Right lobe of liver (tissue), 6 donors: ENCODE results near the gene ITPR3. TPM values are rescaled to one million over a fixed set of nuclear protein-coding genes. Genes with fewer than 3 reads are reported as not detected.
A peak's percentile ranks its signal among the peaks of the same experiment; 100 is the strongest.

Experiments
- ATAC-seq, 4 donors: fragments of 200-7000 bp; cut with Tn5 transposase; one replicate each; pipeline ENCODE4 v1.9.1; 2020; ENCODE audit warnings: mild to moderate bottlenecking in 4 of 4, moderate library complexity in 4 of 4
- DNase-seq, 3 donors: peaks; one replicate each; pipeline ENCODE4 v3.0.0-alpha.2; 2020
- H3K27ac ChIP-seq, 3 donors: fragments of 200-600 bp; one replicate each; pipeline ENCODE4 v1.8.0; 2022
- H3K27me3 ChIP-seq, 2 donors: fragments of 200-600 bp; one replicate each; pipeline ENCODE4 v1.8.0; 2022
- H3K36me3 ChIP-seq, 4 donors: fragments of 200-600 bp; sonication (generic) in 1 of 4; one replicate each; pipeline versions ENCODE4 v1.5.1 to v1.8.0; 2017 to 2022; ENCODE audit warnings: control low read depth in 1 of 4
- H3K4me1 ChIP-seq, 4 donors: fragments of 200-600 bp; sonication (generic) in 1 of 4; one replicate each; pipeline versions ENCODE4 v1.5.1 to v1.8.0; 2017 to 2022; ENCODE audit warnings: control low read depth in 1 of 4
- H3K4me3 ChIP-seq, 3 donors: fragments of 200-600 bp; one replicate each; pipeline ENCODE4 v1.8.0; 2022
- H3K9me3 ChIP-seq, 4 donors: fragments of 200-600 bp; sonication (generic) in 1 of 4; one replicate each; pipeline versions ENCODE4 v1.5.1 to v1.8.0; 2017 to 2022; ENCODE audit warnings: control low read depth in 1 of 4
- POLR2A ChIP-seq: fragments of 450-650 bp; IDR thresholded peaks from one replicate; pipeline ENCODE4 v1.6.1; 2017; ENCODE audit warnings: antibody characterized with exemption, mild to moderate bottlenecking
- WGBS: methylation state at CpG from one replicate; pipeline ENCODE4 v1.1.6; 2018; ENCODE audit warnings: low coverage, low lambda C conversion rate; ENCODE audit not compliant: insufficient coverage; ENCODE audit errors: missing lambda C conversion rate; 5-methylcytosine and 5-hydroxymethylcytosine counted together
- intact Hi-C, 2 donors: fragments of 100-400 bp; cut with DNase I; formaldehyde crosslinking; loops; one replicate each; pipeline versions ENCODE4 v1.11.2 to v1.14.1; 2022
- total RNA-seq, 6 experiments: library from RNA; depleted of rRNA in 2 of 6; stranded (reverse); fragments of >200 nt in 2 of 6; fragmentation: NEBNext Ultra II Directional in 3 of 6; extraction: Animal tissue kit (Norgen Biotek cat#: 25700) in 3 of 6; gene quantifications; one replicate each; pipeline versions ENCODE4 v1.1.0 to v1.2.4, GENCODE V29; 2016 to 2023
- TF ChIP-seq, protein P1 (sequence below), 4 donors: fragments of 200-600 bp in 3 of 4; fragments of 450-650 bp in 1 of 4; IDR thresholded peaks; one replicate each; pipeline versions ENCODE4 v1.5.1 to v1.8.0; 2016 to 2022; ENCODE audit warnings: antibody characterized with exemption in 4 of 4, mild to moderate bottlenecking in 2 of 4
- donor health status: DM: no; HTN: yes; CAD: no.
- donor health status: DM: no; HTN: no; CAD: no.
- donor health status: DM: no; HTN: no; CAD: no.
- donor health status: DM: no; HTN: yes; CAD: no.
- donor health status: DM: no; HTN: yes; CAD: no.

ITPR3 gene
- total RNA-seq, 6 experiments from 2014 or later, result 0.79 to 3.5 (median 1.6) TPM

GRCh38 chr6:33579828-33580714, 41.1 kb upstream of the ITPR3 start, which contains the start of gene BAK1:
TSS of gene BAK1 (minus strand) at chr6:33580276. CDS start at chr6:33577604, 2,672 bp downstream.
- 6% methylated on average over 11 of the region's 24 CpGs for WGBS
- H3K27me3 ChIP-seq, result no peaks in the 10 kb centered on the region

DNA sequence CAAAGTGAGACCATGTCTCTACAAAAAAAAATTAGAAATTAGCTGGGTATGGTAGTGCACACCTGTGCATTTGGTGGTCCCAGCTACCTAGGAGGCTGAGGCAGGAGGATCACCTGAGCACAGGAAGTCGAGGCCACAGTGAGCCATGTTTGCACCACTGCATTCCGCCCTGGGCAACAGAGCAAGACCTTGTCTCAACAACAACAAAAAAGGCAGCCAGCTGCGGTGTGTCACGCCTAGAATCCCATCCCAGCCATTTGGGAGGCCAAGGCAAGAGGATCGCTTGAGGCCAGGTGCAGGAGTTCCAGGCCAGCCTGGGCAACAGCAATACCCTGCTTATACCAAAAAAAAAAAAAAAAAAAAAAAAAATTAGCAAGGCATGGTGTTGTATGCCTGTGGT, 39.9 kb upstream of the ITPR3 start:
- H3K4me1 ChIP-seq, result peaks cover 0 to 9% (median 2%) of the 10 kb centered on the region in 4 donors

More at GRCh38 chr6:33579828-33580714, 41.1 kb upstream of the ITPR3 start, which contains the start of gene BAK1:
- Histone ChIP-seq H3K9me3 (no peaks in the 10 kb centered on the region), H3K4me3 (peak within 1 kb of the TSS; percentile 81 to 84 (median 82)), H3K27ac (peak within 1 kb of the TSS; percentile 64 to 83 (median 73)), H3K4me1 (peaks cover 0 to 9% (median 0%) of the 10 kb centered on the region in 4 donors), H3K36me3 (peaks cover 0 to 6% (median 2%) of the 10 kb centered on the region in 4 donors)
- intact Hi-C loops, result loop anchor here in 1 of 2 donors (10.0 kb wide), 1 partner anchor 185 kb away; no protein-coding TSS in a partner anchor
- peak; percentile 80 for TF ChIP-seq POLR2A
- TF ChIP-seq, protein P1, sequence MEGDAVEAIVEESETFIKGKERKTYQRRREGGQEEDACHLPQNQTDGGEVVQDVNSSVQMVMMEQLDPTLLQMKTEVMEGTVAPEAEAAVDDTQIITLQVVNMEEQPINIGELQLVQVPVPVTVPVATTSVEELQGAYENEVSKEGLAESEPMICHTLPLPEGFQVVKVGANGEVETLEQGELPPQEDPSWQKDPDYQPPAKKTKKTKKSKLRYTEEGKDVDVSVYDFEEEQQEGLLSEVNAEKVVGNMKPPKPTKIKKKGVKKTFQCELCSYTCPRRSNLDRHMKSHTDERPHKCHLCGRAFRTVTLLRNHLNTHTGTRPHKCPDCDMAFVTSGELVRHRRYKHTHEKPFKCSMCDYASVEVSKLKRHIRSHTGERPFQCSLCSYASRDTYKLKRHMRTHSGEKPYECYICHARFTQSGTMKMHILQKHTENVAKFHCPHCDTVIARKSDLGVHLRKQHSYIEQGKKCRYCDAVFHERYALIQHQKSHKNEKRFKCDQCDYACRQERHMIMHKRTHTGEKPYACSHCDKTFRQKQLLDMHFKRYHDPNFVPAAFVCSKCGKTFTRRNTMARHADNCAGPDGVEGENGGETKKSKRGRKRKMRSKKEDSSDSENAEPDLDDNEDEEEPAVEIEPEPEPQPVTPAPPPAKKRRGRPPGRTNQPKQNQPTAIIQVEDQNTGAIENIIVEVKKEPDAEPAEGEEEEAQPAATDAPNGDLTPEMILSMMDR (IDR thresholded peaks at IDR 0.05), result peak; percentile 39 to 68 (median 56)
- peak; percentile 94 to 97 (median 95) for ATAC-seq
- DNase-seq, result peak; percentile 86 to 91 (median 91)

GRCh38 chr6:33583591-33584155, 37.4 kb upstream of the ITPR3 start:
- H3K36me3 ChIP-seq, result no peaks in the 10 kb centered on the region
- DNase-seq (no peak), ATAC-seq (no peak)
- intact Hi-C loops, result loop anchor here in 1 of 2 donors (10.0 kb wide), 1 partner anchor 181 kb away; no protein-coding TSS in a partner anchor
- H3K9me3 ChIP-seq, result no peaks in the 10 kb centered on the region
- H3K4me1 ChIP-seq, result peaks cover 0 to 8% (median 2%) of the 10 kb centered on the region in 4 donors
- no peaks in the 10 kb centered on the region for H3K27me3 ChIP-seq
- no peak for TF ChIP-seq POLR2A
- TF ChIP-seq, protein P1 (IDR thresholded peaks at IDR 0.05), result peak in 1 of 4 donors; percentile 6
- 66% methylated on average over 8 of the region's 8 CpGs for WGBS
- H3K4me3 ChIP-seq, result no peak overlapping the region
- no peak overlapping the region for H3K27ac ChIP-seq

More for the DNA sequence above, 39.9 kb upstream of the ITPR3 start:
- no peak overlapping the region for H3K4me3 ChIP-seq
- TF ChIP-seq, protein P1 (IDR thresholded peaks at IDR 0.05), result no peak
- TF ChIP-seq POLR2A, result no peak
- no peaks in the 10 kb centered on the region for H3K9me3 ChIP-seq
- ATAC-seq (no peak), DNase-seq (no peak)
- H3K27ac ChIP-seq, result no peak overlapping the region
- no peaks in the 10 kb centered on the region for H3K27me3 ChIP-seq
- intact Hi-C loops, result loop anchor here in 1 of 2 donors (10.0 kb wide), 1 partner anchor 184 kb away; no protein-coding TSS in a partner anchor
- H3K36me3 ChIP-seq, result no peaks in the 10 kb centered on the region
- WGBS, result 91% methylated on average over 4 of the region's 5 CpGs

DNA sequence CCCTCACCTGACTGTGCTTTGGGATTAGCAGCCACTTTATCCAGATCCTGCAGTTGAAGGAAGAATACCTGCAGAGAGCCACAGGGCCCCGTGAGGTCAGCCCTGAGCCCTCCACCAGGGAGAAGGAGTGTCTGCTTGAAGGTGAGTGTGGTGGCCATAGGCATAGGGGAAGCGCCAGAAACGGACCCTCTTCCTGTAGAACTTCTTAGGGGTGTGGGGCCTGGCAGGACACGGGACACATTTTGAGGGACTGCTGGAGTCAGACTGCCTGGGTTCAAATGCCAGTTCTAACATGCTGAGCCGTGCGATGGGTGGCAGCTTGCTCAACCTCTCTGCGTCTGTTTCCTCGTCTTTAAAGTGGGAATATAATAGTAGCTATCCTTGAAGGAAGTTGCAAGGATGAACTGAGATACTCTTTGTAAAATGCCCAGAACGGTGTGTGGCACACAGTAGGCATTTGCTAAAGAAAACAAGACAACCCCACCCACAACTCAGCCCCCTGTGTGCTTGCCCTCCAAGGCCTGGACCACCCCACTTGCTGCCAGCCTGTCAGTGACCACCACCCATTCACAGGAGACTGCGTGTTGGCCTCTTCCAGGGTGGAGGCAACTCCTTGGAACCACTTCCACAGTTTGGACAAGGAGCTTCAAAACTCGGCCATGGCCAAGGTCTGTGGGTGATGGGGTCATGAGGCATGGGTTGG, 36.3 kb upstream of the ITPR3 start:
- Histone ChIP-seq H3K4me1 (peaks cover 0 to 8% (median 0%) of the 10 kb centered on the region in 4 donors), H3K36me3 (no peaks in the 10 kb centered on the region), H3K27me3 (no peaks in the 10 kb centered on the region), H3K27ac (no peak overlapping the region), H3K4me3 (no peak overlapping the region), H3K9me3 (no peaks in the 10 kb centered on the region)
- DNase-seq (no peak), ATAC-seq (no peak)
- no peak for TF ChIP-seq POLR2A
- TF ChIP-seq, protein P1 (IDR thresholded peaks at IDR 0.05), result no peak
- WGBS, result 54% methylated on average over 6 of the region's 11 CpGs
- intact Hi-C loops, result loop anchor here in 1 of 2 donors (10.0 kb wide), 1 partner anchor 180 kb away; no protein-coding TSS in a partner anchor
